Activated CD8-positive, alpha-beta T cell treated with anti-CD3 and anti-CD28 coated beads for 36 hours (primary cell): ENCODE results near the gene NAA25. TPM values are rescaled to one million over a fixed set of nuclear protein-coding genes. Genes with fewer than 3 reads are reported as not detected.
A peak's percentile ranks its signal among the peaks of the same experiment; 100 is the strongest.

Source experiments
- ATAC-seq: fragments of 200-7000 bp; cut with Tn5 transposase; one replicate; pipeline ENCODE4 v1.10.0; 2021; ENCODE audit warnings: mild to moderate bottlenecking, moderate library complexity
- CTCF ChIA-PET: fragments of 350-600 bp; sonication (Branson Sonifier 250); formaldehyde crosslinking; loops from one replicate; lab custom pipeline; 2021; ENCODE audit warnings: antibody characterized with exemption; lab: Charles Lee
- POLR2A ChIA-PET: fragments of 350-600 bp; sonication (Branson Sonifier 250); formaldehyde crosslinking; loops from one replicate; lab custom pipeline; 2021; ENCODE audit warnings: antibody characterized with exemption; lab: Charles Lee
- DNase-seq: peaks from one replicate; pipeline ENCODE4 v3.0.0-alpha.2; 2020
- H3K27ac Mint-ChIP-seq: one replicate; pipeline ENCODE4 v1.8.0; 2021; ENCODE audit warnings: mild to moderate bottlenecking, mixed read lengths
- H3K27me3 Mint-ChIP-seq: one replicate; pipeline ENCODE4 v1.8.0; 2021; ENCODE audit warnings: mixed read lengths
- H3K36me3 Mint-ChIP-seq: one replicate; pipeline ENCODE4 v1.8.0; 2021; ENCODE audit warnings: low read depth, mixed read lengths
- H3K4me1 Mint-ChIP-seq: one replicate; pipeline ENCODE4 v1.8.0; 2021; ENCODE audit warnings: low read depth, mixed read lengths
- H3K4me3 Mint-ChIP-seq: one replicate; pipeline ENCODE4 v1.8.0; 2021; ENCODE audit warnings: mild to moderate bottlenecking, moderate library complexity, mixed read lengths
- H3K9me3 Mint-ChIP-seq: one replicate; pipeline ENCODE4 v1.8.0; 2021; ENCODE audit warnings: mixed read lengths
- CTCF ChIP-seq: fragments of 200-600 bp; IDR thresholded peaks from one replicate; pipeline ENCODE4 v1.8.0; 2022; ENCODE audit warnings: antibody characterized with exemption, mild to moderate bottlenecking
- intact Hi-C: fragments of 100-400 bp; cut with micrococcal nuclease; formaldehyde crosslinking; loops from one replicate; pipeline ENCODE4 v1.10.0; 2022
- total RNA-seq, 2 experiments: library from RNA; stranded (reverse); gene quantifications; one replicate each; pipeline ENCODE4 v1.2.3, GENCODE V29; 2021

NAA25 gene
- total RNA-seq, 2 experiments from 2014 or later: 46.0 to 48.3 TPM

- no peak for TF ChIP-seq CTCF
- Mint-ChIP-seq H3K9me3 (no peaks in the 10 kb centered on the region), H3K4me1 (peaks cover 35% of the 10 kb centered on the region), H3K27ac (no peak overlapping the region), H3K4me3 (no peak overlapping the region), H3K36me3 (peaks cover 8% of the 10 kb centered on the region), H3K27me3 (no peaks in the 10 kb centered on the region)
- intact Hi-C loops: no loop called here
- ChIA-PET CTCF (interaction anchor here (1.1 to 1.9 kb wide), 4 partner anchors 24 to 256 kb away, joined by 4 to 6 read pairs (median 4); partner anchors contain the start of gene NAA25), POLR2A (interaction anchor here (1.3 to 4.2 kb wide), 3 partner anchors 10 to 31 kb away, joined by 4 to 64 read pairs (median 8); partner anchors contain the start of gene NAA25)
- ATAC-seq: no peak
- DNase-seq: no peak
These were observed 24.8 kb upstream of the NAA25 start for GRCh38 chr12:112133418-112133817.

- DNase-seq (no peak), ATAC-seq (no peak)
- intact Hi-C loops: no loop called here
- peak overlapping the region; percentile 89 for H3K27ac Mint-ChIP-seq
- H3K9me3 Mint-ChIP-seq: no peaks in the 10 kb centered on the region
- TF ChIP-seq CTCF: no peak
- POLR2A ChIA-PET: interaction anchor here (0.8 to 4.2 kb wide), 5 partner anchors 12 to 117 kb away, joined by 3 to 64 read pairs (median 5); partner anchors contain the start of gene NAA25
- H3K4me1 Mint-ChIP-seq: peaks cover 49% of the 10 kb centered on the region
- CTCF ChIA-PET: interaction anchor here (1.5 to 1.9 kb wide), 3 partner anchors 22 to 283 kb away, joined by 4 to 6 read pairs (median 4); partner anchors contain the start of gene NAA25
- H3K36me3 Mint-ChIP-seq: peaks cover 11% of the 10 kb centered on the region
- H3K27me3 Mint-ChIP-seq: no peaks in the 10 kb centered on the region
- no peak overlapping the region for H3K4me3 Mint-ChIP-seq
These were observed 23.1 kb upstream of the NAA25 start for GRCh38 chr12:112131686-112132085.

- DNase-seq (no peak), ATAC-seq (peak; percentile 69)
- peaks cover 11% of the 10 kb centered on the region for H3K36me3 Mint-ChIP-seq
- H3K4me1 Mint-ChIP-seq: peaks cover 53% of the 10 kb centered on the region
- POLR2A ChIA-PET: interaction anchor here (1.0 to 4.2 kb wide), 9 partner anchors 10 to 116 kb away, joined by 3 to 64 read pairs (median 4); partner anchors contain the start of gene NAA25
- H3K27ac Mint-ChIP-seq: peak overlapping the region; percentile 89
- TF ChIP-seq CTCF: no peak
- CTCF ChIA-PET: interaction anchor here (0.8 to 1.5 kb wide), 7 partner anchors 19 to 284 kb away, joined by 3 to 6 read pairs (median 4); no protein-coding TSS in a partner anchor
- H3K27me3 Mint-ChIP-seq: no peaks in the 10 kb centered on the region
- H3K4me3 Mint-ChIP-seq: peak overlapping the region; percentile 57
- intact Hi-C loops: no loop called here
- no peaks in the 10 kb centered on the region for H3K9me3 Mint-ChIP-seq
These were observed 21.9 kb upstream of the NAA25 start for GRCh38 chr12:112130441-112130998.

GRCh38 chr12:112126911-112127310 is 18.3 kb upstream of the NAA25 start:
- H3K4me3 Mint-ChIP-seq: peak overlapping the region; percentile 85
- H3K36me3 Mint-ChIP-seq: peaks cover 9% of the 10 kb centered on the region
- ATAC-seq (no peak), DNase-seq (no peak)
- H3K9me3 Mint-ChIP-seq: no peaks in the 10 kb centered on the region
- no peaks in the 10 kb centered on the region for H3K27me3 Mint-ChIP-seq
- CTCF ChIA-PET: interaction anchor here (2.1 kb wide), 1 partner anchor 11 kb away, joined by 8 read pairs; no protein-coding TSS in a partner anchor
- no peak for TF ChIP-seq CTCF
- POLR2A ChIA-PET: interaction anchor here (0.8 to 8.3 kb wide), 5 partner anchors 13 to 113 kb away, joined by 3 to 117 read pairs (median 8); partner anchors contain the start of gene NAA25
- peaks cover 46% of the 10 kb centered on the region for H3K4me1 Mint-ChIP-seq
- H3K27ac Mint-ChIP-seq: peak overlapping the region; percentile 75
- intact Hi-C loops: no loop called here

- TF ChIP-seq CTCF: no peak
These were observed 17.4 kb upstream of the NAA25 start for GRCh38 chr12:112126000-112126438.

More at GRCh38 chr12:112126000-112126438, 17.4 kb upstream of the NAA25 start:
- H3K27me3 Mint-ChIP-seq: no peaks in the 10 kb centered on the region
- DNase-seq: peak; percentile 20
- intact Hi-C loops: no loop called here
- CTCF ChIA-PET: interaction anchor here (1.0 to 2.1 kb wide), 3 partner anchors 10 to 261 kb away, joined by 4 to 8 read pairs (median 5); no protein-coding TSS in a partner anchor
- peak overlapping the region; percentile 75 for H3K27ac Mint-ChIP-seq
- POLR2A ChIA-PET: interaction anchor here (0.6 to 8.3 kb wide), 11 partner anchors 12 to 284 kb away, joined by 3 to 117 read pairs (median 5); partner anchors contain the start of gene NAA25
- H3K9me3 Mint-ChIP-seq: no peaks in the 10 kb centered on the region
- no peak for ATAC-seq
- peak overlapping the region; percentile 85 for H3K4me3 Mint-ChIP-seq
- H3K4me1 Mint-ChIP-seq: peaks cover 37% of the 10 kb centered on the region
- peaks cover 4% of the 10 kb centered on the region for H3K36me3 Mint-ChIP-seq
